MCF 10A (cell line): ENCODE data around the gene INTS12. TPM values are rescaled to one million over a fixed set of nuclear protein-coding genes. Genes with fewer than 3 reads are reported as not detected.

Source experiments
- BruUV-seq: library from RNA; stranded (reverse); fragments of 400-500 nt; replicated peaks from 2 replicates; lab custom pipeline; 2021; lab: Mats Ljungman, UMichigan
- CTCF ChIA-PET: fragments of 300-600 bp; sonication (Branson Sonifier 250); formaldehyde crosslinking; extraction: SDS; loops from one replicate; lab custom pipeline; 2021; ENCODE audit warnings: antibody characterized with exemption, inconsistent platforms; lab: Yijun Ruan, JAX
- POLR2A ChIA-PET: fragments of 300-600, 350-650 bp; sonication (Branson Sonifier 250); formaldehyde crosslinking; extraction: SDS; loops from one replicate; lab custom pipeline; 2020; ENCODE audit warnings: antibody characterized with exemption, inconsistent platforms; lab: Yijun Ruan, JAX
- DNase-seq: peaks from one replicate; pipeline ENCODE4 v3.0.0-alpha.2; 2018; ENCODE audit not compliant: unreplicated experiment
- H3K27ac Mint-ChIP-seq: one replicate; pipeline ENCODE4 v1.8.0; 2022; ENCODE audit warnings: mild to moderate bottlenecking, low read depth, mixed read lengths; ENCODE audit not compliant: unreplicated experiment
- H3K27me3 Mint-ChIP-seq: one replicate; pipeline ENCODE4 v1.8.0; 2022; ENCODE audit warnings: mixed read lengths; ENCODE audit not compliant: insufficient read depth, unreplicated experiment
- H3K36me3 Mint-ChIP-seq: one replicate; pipeline ENCODE4 v1.8.0; 2022; ENCODE audit warnings: mild to moderate bottlenecking, moderate library complexity, mixed read lengths; ENCODE audit not compliant: insufficient read depth, unreplicated experiment
- H3K4me1 Mint-ChIP-seq: one replicate; pipeline ENCODE4 v1.8.0; 2022; ENCODE audit warnings: mixed read lengths; ENCODE audit not compliant: insufficient read depth, unreplicated experiment
- H3K4me3 Mint-ChIP-seq: one replicate; pipeline ENCODE4 v1.8.0; 2022; ENCODE audit warnings: mild to moderate bottlenecking, moderate library complexity, mixed read lengths; ENCODE audit not compliant: unreplicated experiment
- H3K9me3 Mint-ChIP-seq: one replicate; pipeline ENCODE4 v1.8.0; 2022; ENCODE audit warnings: mixed read lengths; ENCODE audit not compliant: unreplicated experiment
- intact Hi-C: fragments of 100-400 bp; cut with micrococcal nuclease; formaldehyde crosslinking; loops from 2 replicates; pipeline ENCODE4 v1.14.1; 2022
- total RNA-seq: library from RNA; stranded (reverse); gene quantifications from 2 replicates; pipeline ENCODE4 v1.2.3, GENCODE V29; 2022
- TF ChIP-seq, protein P1 (sequence below): fragments of 200-600 bp; IDR thresholded peaks from one replicate; pipeline ENCODE4 v1.8.0; 2022; ENCODE audit warnings: antibody characterized with exemption, mild to moderate bottlenecking; ENCODE audit not compliant: unreplicated experiment

The INTS12 gene
- total RNA-seq, 1 experiment from 2014 or later = 40.0 TPM

DNA sequence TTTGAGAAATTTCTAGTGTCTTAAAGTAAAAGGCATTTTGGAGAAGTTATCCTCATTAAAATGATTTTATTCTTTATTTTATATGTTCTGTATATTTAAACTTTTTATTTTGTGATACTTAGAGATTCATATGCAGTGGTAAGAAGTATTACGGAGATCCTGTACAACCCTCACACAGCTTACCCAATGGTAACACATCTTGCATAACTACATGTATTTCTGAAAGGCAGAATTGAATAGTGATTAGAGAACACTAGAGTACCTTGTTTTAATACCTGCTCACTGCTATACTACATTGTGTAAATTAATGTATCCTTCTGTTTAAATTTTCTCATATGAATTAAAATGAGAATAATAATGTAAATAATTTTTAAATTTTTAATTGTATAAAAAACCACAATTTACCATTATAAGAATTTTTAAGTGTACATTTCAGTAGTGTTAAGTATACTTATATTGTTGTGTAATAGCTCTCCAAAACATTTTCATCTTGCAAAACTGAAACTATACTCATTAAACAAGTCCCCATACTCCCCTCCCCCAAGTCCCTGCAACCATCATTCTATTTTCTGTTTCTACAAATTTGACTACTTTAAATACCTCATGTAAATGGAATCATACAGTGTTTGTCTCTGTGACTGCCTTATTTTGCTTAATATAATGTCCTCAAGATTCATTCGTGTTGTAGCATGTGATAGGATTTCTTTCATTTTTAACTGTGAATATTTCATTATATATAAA is 45.4 kb downstream of the INTS12 start:
- TF ChIP-seq, protein P1, sequence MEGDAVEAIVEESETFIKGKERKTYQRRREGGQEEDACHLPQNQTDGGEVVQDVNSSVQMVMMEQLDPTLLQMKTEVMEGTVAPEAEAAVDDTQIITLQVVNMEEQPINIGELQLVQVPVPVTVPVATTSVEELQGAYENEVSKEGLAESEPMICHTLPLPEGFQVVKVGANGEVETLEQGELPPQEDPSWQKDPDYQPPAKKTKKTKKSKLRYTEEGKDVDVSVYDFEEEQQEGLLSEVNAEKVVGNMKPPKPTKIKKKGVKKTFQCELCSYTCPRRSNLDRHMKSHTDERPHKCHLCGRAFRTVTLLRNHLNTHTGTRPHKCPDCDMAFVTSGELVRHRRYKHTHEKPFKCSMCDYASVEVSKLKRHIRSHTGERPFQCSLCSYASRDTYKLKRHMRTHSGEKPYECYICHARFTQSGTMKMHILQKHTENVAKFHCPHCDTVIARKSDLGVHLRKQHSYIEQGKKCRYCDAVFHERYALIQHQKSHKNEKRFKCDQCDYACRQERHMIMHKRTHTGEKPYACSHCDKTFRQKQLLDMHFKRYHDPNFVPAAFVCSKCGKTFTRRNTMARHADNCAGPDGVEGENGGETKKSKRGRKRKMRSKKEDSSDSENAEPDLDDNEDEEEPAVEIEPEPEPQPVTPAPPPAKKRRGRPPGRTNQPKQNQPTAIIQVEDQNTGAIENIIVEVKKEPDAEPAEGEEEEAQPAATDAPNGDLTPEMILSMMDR = no peak
- intact Hi-C loops = no loop called here
- POLR2A ChIA-PET = no interaction called here
- CTCF ChIA-PET = interaction anchor here (0.7 to 1.0 kb wide), 3 partner anchors 142 to 370 kb away, joined by 3 to 6 read pairs (median 4); no protein-coding TSS in a partner anchor
- no peaks in the 10 kb centered on the region for H3K9me3 Mint-ChIP-seq
- no peak overlapping the region for H3K4me3 Mint-ChIP-seq
- H3K27me3 Mint-ChIP-seq = no peaks in the 10 kb centered on the region
- no peak for DNase-seq
- H3K4me1 Mint-ChIP-seq = no peaks in the 10 kb centered on the region
- H3K36me3 Mint-ChIP-seq = no peaks in the 10 kb centered on the region
- H3K27ac Mint-ChIP-seq = no peak overlapping the region
- no TSS peak for BruUV-seq

DNA sequence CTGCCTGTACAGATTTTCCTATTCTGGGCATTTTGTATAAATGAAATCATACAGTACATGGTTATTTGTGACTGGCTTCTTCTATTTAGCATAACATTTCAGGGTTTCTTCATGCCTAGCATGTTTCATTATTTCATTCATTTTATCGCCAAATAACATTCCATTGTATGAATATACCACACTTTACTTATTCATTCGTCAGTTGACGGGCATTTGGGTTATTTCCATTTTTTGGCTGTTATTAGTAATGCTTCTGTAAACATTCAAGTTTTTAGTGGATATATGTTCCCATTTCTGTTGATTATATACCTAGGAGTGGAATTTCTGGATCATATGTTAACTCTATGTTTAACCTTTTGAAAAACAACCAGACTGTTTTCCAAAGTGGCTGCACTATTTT is 47.5 kb downstream of the INTS12 start:
- TF ChIP-seq, protein P1 = no peak
- Mint-ChIP-seq H3K27me3 (no peaks in the 10 kb centered on the region), H3K9me3 (no peaks in the 10 kb centered on the region), H3K4me3 (no peak overlapping the region), H3K27ac (no peak overlapping the region), H3K36me3 (no peaks in the 10 kb centered on the region), H3K4me1 (peaks cover 6% of the 10 kb centered on the region)
- no peak for DNase-seq
- ChIA-PET POLR2A (no interaction called here), CTCF (interaction anchor here (0.7 to 2.6 kb wide), 3 partner anchors 49 to 958 kb away, joined by 3 to 9 read pairs (median 3); no protein-coding TSS in a partner anchor)
- intact Hi-C loops = no loop called here
- no TSS peak for BruUV-seq

DNA sequence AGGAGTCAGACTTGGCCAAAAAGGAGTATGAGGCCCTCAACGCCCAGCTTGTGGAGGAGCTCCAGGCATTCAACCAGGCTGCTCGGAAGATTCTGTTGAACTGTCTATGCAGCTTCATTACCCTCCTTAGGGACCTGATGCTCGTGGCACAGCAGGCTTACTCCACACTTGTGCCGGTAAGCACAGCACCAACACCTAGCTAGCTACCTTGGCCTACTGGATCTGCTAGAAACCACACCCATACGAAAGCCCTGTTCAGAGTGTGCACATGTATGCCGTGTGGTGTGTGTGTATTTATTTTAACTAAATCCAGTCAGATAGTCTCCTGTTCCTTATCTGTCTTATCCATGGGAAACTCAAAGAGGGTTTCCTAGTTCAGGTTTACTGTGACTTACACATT is 49.3 kb downstream of the INTS12 start:
- POLR2A ChIA-PET = interaction anchor here (1.4 kb wide), 2 partner anchors 26 to 186 kb away, joined by 3 to 5 read pairs; partner anchors contain the start of gene PPA2
- TF ChIP-seq, protein P1 = no peak
- no peak overlapping the region for H3K4me3 Mint-ChIP-seq

DNA sequence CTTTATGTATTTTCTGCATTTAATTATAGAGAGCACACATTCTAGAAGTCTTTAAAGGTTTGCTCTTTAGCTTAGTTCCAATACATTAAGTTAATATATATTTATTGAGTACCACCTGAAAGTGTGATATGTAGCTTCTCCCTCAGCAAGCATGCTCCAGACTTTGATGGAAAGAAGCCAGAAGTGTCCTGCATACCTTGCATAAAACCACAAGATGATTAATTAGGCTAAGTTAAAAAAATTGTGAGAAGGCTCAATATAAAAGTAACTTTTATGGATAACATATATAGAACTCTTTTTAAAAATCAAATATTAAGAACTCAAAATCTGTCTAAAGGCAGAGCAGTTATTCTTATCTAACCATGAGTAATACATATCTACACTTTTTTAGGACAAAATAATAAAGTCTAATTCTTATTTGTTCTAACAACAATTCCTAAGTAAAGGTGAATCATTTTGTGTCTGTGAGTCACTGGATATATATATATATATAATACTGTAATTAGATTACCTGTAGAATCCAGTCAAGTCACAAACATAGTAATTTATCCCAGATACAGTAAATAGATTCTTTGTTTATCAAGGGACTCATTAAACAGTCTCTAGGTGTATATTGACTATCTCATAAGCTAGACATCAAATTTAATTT is 51.2 kb downstream of the INTS12 start:
- peak; percentile 40 for DNase-seq
- Mint-ChIP-seq H3K27ac (no peak overlapping the region), H3K4me3 (no peak overlapping the region), H3K27me3 (no peaks in the 10 kb centered on the region), H3K36me3 (no peaks in the 10 kb centered on the region), H3K9me3 (no peaks in the 10 kb centered on the region), H3K4me1 (peaks cover 6% of the 10 kb centered on the region)
- CTCF ChIA-PET = interaction anchor here (0.7 to 1.8 kb wide), 5 partner anchors 9 to 183 kb away, joined by 3 to 9 read pairs (median 5); partner anchors contain the start of gene PPA2
- intact Hi-C loops = no loop called here
- TF ChIP-seq, protein P1 = no peak
- POLR2A ChIA-PET = interaction anchor here (1.1 kb wide), 1 partner anchor 51 kb away, joined by 3 read pairs; no protein-coding TSS in a partner anchor
- BruUV-seq = no TSS peak

More for the DNA sequence above, 49.3 kb downstream of the INTS12 start:
- H3K9me3 Mint-ChIP-seq = no peaks in the 10 kb centered on the region
- no peaks in the 10 kb centered on the region for H3K27me3 Mint-ChIP-seq
- intact Hi-C loops = no loop called here
- no peak for DNase-seq
- H3K36me3 Mint-ChIP-seq = no peaks in the 10 kb centered on the region
- no peak overlapping the region for H3K27ac Mint-ChIP-seq
- no TSS peak for BruUV-seq
- H3K4me1 Mint-ChIP-seq = peaks cover 6% of the 10 kb centered on the region
- CTCF ChIA-PET = interaction anchor here (0.9 to 2.6 kb wide), 2 partner anchors 74 to 138 kb away, joined by 5 to 9 read pairs; no protein-coding TSS in a partner anchor
